Amygdala (tissue), 56 donors: ENCODE results near the gene MAN1A1.

Experiments used
- DNase-seq, 56 donors: peaks; one replicate each; lab custom pipeline; 2025; lab: John Stamatoyannopoulos, UW

Gene MAN1A1

GRCh38 chr6:119205911-119206618 is 143.5 kb downstream of the MAN1A1 start:
- DNase-seq, result no peak

GRCh38 chr6:119204719-119205118 is 144.8 kb downstream of the MAN1A1 start:
- no peak for DNase-seq

DNA sequence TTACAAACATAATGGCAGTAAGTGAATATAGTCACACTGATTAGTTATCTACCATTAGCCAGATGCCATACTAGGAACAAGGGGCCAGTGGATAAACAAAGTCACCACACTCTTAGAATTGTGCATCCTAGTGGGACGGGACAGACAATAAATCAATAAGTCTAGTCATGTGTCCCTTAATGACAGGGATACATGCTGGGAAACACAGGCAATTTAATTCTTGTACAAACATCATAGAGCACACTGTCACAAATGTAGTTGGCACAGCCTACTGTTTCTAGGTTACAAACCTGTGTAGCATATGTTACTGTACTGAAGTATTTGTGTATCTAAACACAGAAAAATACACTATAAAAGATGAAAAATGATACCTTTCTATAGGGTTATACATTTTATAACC is 148.1 kb downstream of the MAN1A1 start:
- no peak for DNase-seq

GRCh38 chr6:119200512-119201175 is 148.9 kb downstream of the MAN1A1 start:
- no peak for DNase-seq

GRCh38 chr6:119197271-119197670 is 152.3 kb downstream of the MAN1A1 start:
- DNase-seq, result no peak

DNA sequence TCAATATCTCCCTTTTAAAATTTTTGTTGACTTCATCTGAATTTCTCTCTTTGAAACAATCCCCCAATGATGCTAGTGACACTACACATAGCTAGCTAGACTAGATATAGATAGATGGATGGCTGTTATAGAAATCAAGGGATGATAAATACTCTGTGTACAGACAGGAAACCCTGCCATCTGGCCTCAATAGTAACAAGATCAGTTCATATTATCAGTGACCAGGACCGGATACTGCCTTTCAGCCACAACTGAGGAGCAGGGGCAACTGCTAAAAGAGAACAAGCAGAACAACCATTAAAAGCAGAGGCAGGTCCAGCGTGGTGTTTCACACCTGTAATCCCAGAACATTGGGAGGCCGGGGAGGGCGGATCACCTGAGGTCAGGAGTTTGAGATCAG is 152.8 kb downstream of the MAN1A1 start:
- DNase-seq, result no peak

GRCh38 chr6:119195848-119196247 is 153.7 kb downstream of the MAN1A1 start:
- DNase-seq, result no peak

DNA sequence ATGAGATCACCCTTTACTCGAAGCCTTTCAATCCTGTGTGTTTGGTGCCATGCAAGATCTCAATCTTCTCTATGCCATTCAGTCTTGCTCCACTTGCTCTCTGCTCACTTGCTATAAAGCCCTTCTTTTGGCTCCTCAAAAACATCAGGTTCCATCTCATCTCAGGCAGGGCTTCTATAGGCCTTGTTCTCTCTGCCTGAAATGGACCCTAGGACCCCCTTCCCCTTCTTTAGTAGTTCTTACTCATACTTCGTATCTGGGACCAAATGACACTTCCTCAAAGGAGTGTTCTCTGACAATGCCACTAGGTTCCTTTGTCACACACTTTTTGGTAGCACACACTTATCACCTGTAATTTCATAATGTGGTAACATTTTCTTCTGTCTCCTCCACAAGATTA is 154.4 kb downstream of the MAN1A1 start:
- DNase-seq, result no peak

- DNase-seq, result no peak
Observed at GRCh38 chr6:119193707-119194106, 155.9 kb downstream of the MAN1A1 start.

DNA sequence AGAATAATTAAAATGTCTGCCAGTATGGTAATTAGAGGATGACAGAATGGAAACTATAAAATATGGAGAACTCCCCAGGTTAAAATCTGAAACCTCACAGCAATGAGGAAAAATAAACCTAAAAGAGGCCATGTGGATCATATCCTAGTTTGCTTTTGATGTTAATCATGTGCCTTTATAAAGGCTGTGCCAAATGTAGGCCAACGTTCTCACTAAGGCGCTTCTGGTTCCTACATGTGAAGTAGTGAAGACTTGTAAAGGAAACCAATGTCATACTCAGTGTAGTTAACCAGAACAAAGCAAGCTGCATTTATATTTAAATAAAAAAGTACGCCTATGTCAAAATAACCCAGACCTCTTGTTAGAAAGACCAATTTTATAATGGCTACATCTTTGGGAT is 157.4 kb downstream of the MAN1A1 start:
- DNase-seq, result no peak

- no peak for DNase-seq
Observed at GRCh38 chr6:119190176-119190575, 159.4 kb downstream of the MAN1A1 start.

DNA sequence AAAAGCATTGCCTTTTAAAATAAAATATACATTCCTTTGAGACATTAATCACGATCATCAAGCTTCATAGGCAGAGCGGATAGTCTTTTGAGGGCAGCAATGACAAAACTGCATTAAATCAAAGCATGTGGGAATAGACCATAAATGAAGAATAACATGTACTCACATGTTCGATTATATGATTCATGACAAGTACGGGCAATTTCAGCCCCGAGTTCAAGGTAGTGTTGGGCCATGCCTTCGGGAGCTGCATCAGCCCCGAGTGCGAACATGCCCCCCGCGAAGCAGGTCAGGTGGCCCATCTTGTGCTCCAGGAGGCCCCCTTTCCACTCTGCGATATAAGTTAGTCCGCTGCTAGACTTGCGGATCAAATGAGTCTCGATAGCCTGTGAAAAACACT is 160.1 kb downstream of the MAN1A1 start:
- DNase-seq, result no peak

- DNase-seq, result no peak
Observed at GRCh38 chr6:119187596-119187995, 162.0 kb downstream of the MAN1A1 start.

GRCh38 chr6:119186490-119186889 is 163.1 kb downstream of the MAN1A1 start:
- no peak for DNase-seq

DNA sequence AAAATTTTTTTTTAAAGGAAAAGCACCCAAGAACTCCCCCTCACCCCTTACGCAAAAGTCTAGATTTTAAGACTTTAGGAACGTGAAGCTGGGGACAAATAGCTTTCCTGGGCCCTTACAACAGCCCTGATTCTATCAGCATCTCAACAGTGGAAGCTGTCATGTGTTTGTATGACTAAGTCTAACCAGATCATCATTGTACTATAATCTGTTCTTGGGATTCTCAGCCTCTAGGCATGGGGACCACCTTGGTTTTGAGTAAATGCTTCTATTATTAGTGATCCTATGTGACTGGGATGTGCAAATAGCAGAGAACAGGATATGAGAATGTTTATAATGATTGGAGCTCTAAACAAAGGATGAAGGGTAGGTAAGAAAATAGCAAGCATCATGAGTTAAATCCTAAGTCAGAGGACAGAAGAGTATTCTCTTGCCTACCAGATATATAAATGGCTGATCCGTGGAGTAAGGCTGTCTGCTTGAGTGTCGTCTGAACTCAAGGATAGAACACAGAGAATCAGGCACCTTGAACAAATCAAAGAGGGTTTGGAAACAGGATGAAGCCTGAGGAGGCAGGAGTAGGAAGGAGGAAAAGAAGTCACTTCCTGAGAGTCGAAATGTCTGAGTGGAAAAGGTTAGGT is 165.4 kb downstream of the MAN1A1 start:
- DNase-seq, result no peak

GRCh38 chr6:119183457-119183856 is 166.1 kb downstream of the MAN1A1 start:
- no peak for DNase-seq

DNA sequence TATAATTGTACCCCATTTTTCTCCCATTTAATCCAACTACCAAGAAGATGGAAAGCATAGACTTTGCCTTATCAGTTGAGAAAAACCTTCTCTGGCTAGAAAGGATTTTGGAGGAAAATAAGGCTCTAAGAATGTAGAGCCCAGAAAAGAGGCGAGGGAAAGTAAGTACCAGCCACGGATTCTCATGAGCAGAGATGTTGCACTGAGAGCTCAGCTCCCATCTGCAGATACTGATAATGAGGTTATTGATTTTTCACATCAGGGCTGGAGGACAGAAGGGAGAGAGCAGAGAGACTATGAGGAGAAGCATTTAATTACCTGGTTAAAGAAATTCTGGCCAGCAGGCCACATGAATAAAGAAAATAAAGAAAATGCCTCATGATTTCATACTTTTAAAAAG is 166.7 kb downstream of the MAN1A1 start:
- DNase-seq, result no peak

- no peak for DNase-seq
Observed at GRCh38 chr6:119182216-119182803, 167.3 kb downstream of the MAN1A1 start.

DNA sequence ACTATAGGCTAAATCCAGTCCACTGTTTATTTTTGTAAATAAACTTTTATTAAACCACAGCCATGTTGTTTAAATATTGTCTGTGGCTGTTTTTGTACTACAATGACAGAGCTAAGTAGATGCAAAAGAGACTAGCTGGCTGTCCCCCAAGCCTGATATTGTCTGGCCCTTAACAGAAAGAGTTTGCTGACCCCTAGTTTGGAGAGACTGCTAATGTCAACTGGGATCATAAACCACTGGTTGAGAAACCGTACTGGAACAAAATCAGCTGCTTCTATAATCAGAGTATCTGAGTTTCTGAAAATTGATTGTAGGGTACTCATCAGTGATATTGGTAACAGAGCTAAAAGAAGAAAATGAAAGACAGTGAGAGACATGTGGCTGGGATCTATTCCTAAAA is 168.5 kb downstream of the MAN1A1 start:
- no peak for DNase-seq

GRCh38 chr6:119179842-119180241 is 169.7 kb downstream of the MAN1A1 start:
- DNase-seq, result no peak

GRCh38 chr6:119179062-119179461 is 170.5 kb downstream of the MAN1A1 start:
- DNase-seq, result no peak

- no peak for DNase-seq
Observed at GRCh38 chr6:119176445-119176844, 173.1 kb downstream of the MAN1A1 start.
